HG03095 (cell line): ENCODE measurements around the gene SH2B2.

ENCODE experiments used
- ATAC-seq: cut with Tn5 transposase; IDR thresholded peaks from one replicate; pipeline ENCODE4 v1.9.1; 2021; ENCODE audit warnings: moderate library complexity; ENCODE audit not compliant: unreplicated experiment

The SH2B2 gene

DNA sequence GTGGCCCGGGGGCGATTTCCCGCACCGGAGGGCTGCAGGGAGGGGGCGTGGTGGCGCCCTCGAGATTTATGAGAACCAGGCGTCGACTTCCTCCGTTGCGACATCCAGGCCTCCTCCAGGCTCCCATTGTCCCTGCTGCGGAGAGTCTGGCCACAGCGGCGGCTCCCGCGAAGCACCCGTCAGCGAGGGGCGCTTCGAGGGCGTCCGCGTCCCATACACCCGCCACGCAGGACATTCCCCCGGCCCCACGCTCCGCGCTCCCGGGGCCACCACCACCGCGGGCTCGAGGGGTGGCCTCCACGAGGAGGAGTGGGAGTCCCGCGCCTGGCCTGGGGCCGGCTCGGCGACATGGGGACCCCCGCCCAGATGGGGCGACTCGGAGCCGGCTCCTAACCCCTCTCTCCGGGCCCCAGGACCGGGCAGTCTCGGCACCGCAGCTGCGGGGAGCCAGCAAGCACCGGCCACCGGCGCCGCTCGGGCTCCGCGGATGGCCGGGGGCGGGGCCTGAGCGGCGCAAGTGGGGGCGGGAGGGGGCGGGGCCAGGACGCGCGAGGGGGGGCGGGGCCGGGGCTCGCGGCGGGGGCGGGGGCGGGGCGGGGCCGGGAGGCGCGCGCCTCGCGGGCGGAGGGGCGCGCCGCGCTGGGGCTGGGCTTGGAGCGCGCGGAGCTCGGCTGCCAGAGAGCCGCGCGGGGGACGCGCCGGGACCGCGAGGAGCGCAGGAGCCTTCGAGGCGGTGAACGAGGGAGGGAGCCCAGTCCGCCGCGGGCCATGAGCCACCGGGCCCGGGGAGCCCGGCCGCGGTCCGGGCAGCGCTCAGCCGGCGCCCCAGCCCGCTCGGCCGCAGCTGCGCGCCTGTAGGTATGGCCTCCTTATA is at the start of gene SH2B2:
Gene SH2B2, plus strand, starts transcription at position 632 of the 874 bp plus-strand sequence. CDS start 13,683 bp downstream, outside the sequence.
- ATAC-seq, result no peak

DNA sequence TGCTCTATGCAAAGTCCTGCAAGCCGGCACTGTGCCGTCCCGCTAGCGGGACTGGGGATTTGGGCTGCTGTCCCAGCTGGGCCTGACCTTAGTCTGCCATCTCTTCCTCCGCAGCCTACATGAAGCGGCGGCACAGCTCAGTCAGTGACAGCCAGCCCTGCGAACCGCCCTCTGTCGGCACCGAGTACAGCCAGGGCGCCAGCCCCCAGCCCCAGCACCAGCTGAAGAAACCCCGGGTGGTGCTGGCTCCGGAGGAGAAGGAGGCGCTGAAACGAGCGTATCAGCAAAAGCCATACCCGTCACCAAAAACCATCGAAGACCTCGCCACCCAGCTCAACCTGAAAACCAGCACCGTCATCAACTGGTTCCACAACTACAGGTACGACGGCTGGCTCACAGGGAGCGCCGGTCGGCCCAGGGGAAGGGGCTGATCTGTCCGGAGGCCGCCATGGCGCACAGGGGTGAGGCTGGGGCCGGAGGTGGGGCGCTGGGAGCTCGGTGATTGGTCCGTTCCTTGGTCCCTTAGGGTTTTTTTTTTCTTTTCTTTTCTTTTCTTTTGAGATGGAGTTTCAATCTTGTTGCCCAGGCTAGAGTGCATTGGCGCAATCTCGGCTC is 47.4 kb upstream of the SH2B2 start:
- no peak for ATAC-seq

DNA sequence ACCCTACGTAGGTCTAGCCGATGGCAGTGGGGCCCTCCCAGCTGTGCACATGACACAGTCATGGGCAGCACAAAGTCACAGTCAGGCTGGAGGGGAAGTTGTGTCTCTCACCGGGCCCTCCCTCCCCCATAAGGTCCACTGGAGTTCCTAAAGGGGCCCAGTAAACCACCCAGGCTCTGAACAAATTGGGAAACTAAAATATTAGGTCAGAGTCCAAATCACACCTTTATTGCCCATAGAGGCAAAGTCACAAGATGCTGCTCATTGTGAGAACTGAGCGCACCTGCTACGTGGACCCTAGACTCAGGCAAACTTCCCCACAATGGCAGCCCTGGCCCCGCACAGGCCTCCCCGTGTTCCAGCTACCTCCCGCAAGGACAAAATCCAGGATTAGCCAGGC is 45.2 kb upstream of the SH2B2 start:
- no peak for ATAC-seq

DNA sequence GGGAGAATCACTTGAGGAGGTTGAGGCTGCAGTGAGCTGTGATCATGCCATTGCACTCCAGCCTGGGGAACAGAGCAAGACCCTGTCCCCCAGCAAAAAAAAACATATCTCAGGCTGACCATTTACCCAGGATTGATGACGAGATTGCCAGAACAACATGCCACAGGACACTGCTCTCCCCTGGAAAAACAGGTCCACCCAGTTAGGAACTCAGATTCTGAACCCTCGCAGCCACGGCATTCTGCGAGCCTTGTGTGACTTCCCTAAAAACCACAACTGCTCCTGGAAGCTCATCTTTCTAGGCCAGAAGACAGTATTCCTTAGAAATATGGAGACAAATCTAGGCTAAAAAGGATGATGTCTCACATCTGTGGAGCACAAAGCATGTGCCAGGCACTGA is 42.1 kb upstream of the SH2B2 start:
- no peak for ATAC-seq

DNA sequence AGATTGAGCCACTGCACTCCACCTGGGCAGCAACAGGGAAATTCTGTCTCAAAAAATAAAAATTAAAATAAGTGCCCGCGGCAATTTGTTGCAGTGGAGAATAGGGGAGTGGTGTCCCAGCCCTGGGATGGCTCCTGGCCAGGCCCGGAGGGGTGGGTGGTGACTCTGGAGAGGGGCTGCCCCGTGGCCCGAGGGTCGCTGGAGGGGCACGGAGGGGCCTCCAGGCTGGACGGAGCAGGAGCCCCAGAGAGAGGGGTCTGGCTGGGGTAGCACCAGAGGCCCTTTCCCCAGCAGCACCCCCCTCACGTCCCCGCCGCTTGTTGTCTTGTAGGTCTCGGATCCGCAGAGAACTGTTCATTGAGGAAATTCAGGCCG is 38.6 kb upstream of the SH2B2 start:
- no peak for ATAC-seq

DNA sequence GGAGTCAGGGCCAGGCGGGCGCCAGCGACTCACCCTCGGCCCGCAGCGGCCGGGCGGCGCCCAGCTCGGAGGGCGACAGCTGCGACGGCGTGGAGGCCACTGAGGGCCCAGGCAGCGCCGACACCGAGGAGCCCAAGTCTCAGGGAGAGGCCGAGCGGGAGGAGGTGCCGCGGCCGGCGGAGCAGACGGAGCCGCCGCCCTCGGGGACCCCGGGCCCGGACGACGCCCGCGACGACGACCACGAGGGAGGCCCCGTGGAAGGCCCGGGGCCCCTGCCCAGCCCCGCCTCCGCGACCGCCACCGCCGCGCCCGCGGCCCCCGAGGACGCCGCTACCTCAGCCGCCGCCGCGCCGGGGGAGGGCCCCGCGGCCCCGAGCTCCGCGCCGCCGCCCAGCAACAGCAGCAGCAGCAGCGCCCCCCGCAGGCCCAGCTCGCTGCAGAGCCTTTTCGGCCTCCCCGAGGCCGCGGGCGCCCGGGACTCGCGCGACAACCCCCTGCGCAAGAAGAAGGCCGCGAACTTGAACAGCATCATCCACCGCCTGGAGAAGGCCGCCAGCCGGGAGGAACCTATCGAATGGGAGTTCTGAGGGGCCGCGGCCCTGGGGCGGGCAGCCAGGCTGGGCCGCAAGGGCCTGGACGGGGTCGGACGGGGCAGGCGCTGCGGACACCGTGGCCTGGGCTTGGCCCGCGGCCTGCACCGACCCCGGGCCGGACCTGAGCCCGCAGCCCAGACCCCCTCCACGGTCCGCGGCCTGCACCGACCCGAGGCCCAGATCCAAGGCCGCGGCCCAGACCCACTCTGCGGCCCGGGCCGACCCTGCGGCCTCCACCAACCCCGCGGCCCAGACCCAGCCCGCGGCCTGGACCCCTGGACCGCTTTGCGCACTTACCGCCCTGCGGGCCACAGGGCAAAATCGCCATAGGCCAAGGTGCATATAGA is 37.9 kb upstream of the SH2B2 start:
- no peak for ATAC-seq

DNA sequence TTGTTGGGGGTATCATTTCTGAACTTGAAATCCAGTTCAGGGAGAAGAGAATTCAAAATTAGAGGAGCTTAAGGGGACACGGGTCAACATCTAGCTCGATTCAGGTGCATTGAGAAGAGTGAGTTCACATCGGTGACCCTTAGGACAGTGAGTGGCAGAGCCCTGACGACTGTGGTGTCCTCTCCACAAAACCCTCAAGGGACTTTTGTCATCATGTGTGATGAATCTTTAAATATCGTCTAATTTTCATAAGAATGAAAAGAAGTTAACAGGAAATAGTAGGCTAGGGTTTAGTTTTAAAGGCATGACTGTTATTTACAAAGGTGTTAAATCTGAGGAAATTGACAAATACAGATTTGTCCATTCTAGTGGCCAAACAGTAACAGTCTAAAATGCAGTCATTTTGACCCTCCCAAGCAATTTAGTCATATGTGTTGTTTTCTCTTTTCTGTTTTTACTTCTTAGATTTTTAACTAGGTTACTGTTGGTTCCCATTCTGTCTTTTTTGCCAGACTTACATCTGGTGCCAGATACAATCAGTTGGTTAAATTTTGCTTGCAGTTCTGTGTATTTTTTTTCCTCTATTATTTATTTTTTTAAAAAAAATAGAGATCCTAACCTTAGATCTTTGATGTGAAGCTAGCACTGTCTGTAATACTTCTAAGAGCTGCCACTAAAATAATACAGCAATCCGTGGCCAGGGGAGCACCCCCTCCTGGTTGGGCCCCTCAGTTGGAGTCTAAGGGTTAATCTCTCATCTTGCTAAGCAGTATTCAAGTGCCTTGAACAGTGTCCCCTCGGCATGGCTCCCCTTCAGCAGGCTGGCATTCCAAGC is 34.9 kb upstream of the SH2B2 start:
- ATAC-seq, result no peak

DNA sequence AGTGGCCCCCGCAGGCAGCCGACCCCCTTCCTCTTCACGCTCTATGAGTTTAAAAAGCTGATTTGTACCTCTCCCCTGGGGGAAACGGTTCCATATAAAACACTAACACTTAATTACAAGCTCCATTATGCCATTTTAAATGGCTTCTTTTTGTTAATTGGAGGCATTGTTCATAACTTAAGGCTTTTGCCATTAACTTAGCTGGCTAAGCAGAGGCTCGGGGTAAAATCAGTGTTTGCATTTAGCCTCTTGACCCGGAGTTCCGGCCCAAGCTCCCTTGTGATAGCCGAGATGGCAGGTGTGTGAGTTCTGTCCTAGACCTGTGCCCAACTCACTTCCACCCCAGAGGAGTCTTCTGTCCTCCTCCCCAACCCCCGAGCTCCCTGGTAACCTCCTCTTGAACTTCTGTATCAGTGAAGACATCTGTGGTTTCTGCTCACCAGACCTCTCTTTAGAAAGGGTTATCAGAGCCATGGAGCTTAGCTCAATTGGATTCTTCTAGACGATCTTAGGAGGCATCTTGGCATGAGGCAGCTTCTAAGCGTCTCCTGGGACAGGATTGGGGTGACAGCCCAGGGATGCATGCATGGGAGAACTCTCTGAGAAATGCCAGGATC is 34.2 kb upstream of the SH2B2 start:
- ATAC-seq, result no peak

DNA sequence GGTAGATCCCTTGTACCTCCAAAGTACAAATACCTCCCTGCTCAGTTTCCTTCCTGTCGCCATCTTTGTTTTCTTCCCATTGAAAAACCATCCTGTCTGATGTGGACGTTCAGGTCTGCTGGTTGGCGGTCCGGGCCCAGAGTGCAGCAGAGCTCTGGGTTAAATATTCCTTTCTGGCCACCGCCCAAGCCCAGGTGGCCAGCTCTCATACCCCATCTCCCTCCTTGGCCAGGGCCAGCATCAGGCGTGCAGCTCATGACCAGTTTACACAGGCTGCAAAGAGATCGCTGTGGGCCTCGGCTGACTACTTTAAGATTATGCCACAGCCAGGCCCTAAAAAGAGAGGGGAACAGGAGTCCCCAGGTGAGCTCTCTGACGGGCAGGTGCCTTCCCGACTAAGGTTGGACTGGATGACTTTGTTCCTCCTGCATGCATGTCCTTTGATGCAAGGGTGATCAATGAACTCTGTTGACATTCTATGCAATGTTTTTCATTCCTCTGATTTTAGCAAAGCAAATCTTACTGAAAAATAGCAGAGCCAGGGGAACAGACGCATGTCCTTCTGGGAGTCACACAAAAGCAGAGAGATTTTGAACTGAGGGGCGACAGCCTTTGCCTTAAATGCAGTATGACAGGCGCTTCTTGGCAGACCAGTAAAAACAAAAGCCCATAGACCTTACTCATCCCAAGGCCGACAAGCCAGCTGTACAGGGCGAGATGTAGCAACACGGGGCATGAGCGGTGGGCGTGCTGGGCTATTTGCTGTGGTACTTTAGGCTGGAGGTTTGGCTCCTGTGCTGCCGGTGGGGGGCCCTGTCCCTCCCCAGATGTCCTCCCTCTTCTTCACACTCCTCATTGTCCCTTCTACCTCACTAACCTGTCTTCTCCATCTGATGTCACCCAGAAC is 33.3 kb upstream of the SH2B2 start:
- no peak for ATAC-seq

DNA sequence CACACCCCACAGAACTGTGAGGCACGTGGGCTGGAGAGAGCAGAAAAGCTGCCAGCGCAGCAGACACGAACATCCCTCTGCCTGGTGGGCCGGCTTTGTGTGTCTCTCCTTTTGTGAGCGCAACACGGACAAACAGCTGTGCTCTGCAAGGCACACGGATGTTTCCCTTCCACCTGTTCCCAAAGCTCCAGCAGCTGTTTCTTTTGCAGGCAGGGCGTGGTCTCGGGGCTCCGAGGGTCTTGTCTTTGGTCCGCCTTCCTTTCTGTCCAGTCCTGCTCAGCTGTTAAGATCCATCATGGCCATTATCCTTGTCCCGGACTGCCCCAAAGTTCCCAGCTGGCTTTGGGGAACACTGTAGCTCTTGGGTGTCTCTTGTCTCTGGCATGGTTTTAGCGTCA is 32.7 kb upstream of the SH2B2 start:
- no peak for ATAC-seq

DNA sequence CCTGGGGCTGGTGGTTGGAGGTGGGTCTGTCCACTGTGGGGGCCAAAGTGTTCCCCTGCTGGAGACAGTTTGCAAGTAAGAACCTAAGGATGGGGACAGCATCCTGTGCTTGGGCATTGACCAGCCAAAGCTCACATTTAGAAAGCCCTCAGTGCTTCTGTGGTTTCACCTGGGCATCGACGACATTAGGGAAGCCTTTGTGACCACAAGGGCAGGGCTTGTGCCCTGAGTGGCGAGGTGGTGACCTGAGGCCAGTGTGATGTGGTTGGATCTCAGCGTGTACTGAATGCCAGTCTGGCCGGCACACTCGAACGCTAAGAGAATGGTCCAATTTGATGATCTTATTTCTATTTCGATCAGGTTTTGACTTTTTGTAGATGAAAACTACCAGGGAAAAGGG is 32.1 kb upstream of the SH2B2 start:
- ATAC-seq, result no peak

DNA sequence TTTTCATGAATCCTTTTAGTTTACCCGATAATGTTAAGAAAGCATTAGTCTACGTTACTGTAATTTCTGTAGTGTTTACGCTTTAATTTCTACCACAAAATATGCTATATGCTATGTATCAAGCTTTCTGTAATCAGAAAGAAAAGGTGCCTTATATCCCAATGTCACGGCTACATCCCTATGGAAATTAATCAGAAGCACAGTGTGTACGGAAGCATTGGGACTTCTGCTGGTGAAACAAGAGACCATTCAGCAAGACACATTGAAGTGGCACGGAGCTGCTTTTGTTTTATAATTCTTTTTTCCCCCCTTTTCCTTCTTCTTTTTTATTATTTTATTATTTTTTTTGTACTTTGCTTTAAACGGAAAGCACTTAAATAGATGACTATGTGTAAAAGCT is 31.2 kb upstream of the SH2B2 start:
- no peak for ATAC-seq

DNA sequence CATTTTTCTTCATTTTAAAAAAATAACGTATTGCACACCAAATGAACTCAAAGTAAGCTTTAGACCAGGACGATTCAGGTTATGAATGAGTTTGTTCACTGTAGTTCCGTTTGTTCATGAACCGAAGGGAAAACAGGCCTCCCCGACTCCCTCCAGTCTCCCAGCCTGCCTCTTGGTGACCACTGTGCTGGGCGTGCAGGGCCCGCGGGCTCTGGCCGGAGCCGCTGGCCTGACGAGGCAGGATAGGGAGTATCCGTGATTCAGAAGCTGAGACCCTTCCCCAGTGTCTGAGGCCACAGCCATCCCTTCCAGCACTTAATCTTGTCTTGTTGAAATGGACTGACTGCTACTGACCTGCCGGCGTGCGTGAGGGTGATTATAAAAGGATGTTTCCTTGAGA is 30.8 kb upstream of the SH2B2 start:
- no peak for ATAC-seq

DNA sequence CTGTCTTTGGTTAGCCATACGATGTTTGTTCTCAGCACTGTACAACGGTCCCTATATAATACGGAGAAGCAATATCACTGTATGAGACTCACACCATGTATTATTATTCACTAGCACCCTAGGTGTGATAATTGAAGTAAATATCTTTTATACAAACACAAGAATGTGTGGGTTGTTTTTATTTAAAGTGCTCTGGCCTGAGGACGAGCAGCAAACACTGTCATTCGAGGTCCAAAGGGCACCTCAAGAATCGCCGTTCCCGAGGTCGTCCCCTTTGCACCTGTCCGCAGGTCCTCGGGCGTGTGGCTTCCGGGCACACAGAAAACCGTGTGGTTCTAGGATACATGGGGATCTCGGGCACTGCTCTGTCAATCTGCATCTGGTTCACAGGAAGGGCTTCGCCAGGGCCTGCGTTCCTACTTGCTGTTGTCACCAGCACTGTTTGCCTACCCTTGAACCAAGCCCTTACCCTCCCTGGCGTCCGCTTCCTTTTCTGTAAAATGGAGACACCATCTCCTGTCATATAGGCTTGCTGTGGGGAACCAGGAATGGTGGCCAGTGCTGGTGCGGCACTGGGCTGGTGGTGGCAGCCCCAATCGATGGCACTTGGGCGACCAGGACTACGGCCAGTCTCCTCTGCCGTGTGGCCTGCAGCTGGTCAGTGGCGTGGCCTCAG is 28.5 kb upstream of the SH2B2 start:
- no peak for ATAC-seq

DNA sequence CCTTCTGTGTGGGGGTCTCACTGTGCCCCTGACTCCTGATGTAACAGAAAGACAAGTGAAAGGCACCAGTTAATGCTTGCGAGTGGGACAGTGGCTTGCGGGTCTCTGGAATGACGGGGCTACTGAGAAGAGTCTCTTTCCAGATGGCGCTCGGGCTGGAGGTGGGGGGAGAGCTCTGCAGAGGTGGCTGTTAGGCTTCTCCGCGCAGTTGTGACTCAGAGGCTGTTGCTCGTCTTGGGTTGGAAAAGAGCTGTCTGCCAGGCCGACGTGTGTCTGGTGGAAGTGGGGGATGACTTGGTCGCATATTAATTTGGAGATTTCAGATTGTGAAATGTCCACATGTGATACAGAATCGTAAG is 27.9 kb upstream of the SH2B2 start:
- no peak for ATAC-seq

DNA sequence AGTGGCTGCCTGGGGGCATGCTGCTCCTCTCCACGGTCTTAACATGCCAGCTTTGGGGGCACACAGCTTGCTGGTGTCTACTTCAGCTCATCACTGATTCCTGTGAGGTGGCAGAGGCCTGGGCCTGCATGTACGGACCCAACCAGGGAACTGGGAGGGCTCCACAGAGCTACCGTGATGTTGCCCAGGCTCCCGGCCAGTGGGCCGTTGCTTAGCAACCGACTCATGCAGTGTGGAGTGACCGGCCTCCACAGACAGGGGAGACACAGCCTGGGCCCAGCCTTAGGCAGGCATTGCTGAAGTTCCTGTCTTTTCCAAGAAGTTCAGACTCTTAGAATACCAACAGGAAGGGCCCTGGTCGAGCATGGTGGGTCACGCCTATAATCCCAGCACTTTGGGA is 25.8 kb upstream of the SH2B2 start:
- ATAC-seq, result no peak

DNA sequence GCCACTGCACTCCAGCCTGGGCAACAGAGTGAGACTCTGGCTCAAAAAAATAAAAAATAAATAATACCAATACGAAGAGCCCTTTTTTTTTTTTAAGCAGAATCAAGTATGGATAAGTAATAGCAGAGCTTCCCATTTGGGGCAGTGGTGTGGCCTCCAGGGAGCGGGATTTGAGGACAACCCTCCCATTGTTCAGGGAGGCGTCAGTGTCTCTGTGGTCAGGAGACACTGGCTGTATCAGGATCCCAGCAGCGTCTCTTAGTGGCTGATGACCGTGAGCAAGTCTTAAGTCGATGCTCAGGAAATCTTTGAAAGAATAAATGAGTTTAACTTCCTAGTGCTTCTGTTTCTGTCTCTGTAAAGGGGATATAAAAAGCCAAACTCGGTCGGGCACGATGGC is 25.2 kb upstream of the SH2B2 start:
- no peak for ATAC-seq

DNA sequence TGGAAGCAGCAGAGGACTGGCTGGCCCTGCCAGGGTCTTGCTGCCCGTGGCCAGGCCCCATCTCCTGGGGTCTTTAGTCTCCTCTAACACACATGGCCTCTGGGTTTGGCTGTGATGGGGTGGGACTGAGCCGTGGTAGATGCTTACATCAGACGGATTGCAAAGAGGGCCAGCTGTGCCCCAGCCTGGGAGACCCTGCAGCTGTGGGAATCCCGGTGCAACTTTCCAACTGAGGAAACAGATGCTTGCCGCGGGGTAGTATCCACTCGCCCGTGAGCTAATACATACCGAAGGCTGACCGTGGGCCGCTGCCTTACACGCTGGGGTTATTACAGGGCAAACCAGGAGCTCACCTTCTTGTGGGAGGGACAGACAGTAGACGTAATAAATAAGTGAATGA is 24.1 kb upstream of the SH2B2 start:
- no peak for ATAC-seq
